GM21786 (cell line): ENCODE results near the gene IL17C.

Experiments used
- ATAC-seq: cut with Tn5 transposase; IDR thresholded peaks from one replicate; pipeline ENCODE4 v1.9.1; 2021; ENCODE audit not compliant: unreplicated experiment

IL17C gene

DNA sequence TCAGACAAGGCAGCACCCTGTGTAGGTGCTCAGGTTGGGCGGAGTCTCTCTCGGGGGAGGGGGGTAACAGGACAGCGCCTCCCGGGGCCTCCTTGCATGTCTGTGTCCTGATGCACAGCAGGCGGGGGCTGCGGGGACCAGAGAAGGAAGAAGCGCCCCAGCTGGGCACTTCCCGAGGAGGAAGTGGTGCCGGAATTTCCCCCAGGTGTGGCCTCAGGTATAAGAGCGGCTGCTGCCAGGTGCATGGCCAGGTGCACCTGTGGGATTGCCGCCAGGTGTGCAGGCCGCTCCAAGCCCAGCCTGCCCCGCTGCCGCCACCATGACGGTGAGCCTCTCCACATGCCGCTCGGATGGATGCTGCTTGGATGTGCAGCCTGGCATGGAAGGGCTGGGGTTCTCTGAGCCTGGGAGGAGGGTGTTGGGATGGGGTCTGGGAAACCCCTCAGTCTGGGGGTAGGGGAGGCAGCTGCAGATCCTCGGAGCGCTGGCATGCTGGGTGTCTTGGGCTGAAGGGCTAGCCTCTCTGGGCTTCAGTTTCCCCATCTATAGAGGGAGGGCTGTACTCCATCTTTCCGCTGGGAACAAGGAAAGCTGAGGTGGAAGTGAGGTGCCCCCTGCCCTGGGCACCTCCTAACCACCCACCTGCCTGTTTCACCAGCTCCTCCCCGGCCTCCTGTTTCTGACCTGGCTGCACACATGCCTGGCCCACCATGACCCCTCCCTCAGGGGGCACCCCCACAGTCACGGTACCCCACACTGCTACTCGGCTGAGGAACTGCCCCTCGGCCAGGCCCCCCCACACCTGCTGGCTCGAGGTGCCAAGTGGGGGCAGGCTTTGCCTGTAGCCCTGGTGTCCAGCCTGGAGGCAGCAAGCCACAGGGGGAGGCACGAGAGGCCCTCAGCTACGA lies at the start of gene IL17C:
Gene IL17C, plus strand, starts transcription at position 250 of the 908 bp plus-strand sequence. Its CDS starts 70 bp downstream, at position 320.
- no peak for ATAC-seq

DNA sequence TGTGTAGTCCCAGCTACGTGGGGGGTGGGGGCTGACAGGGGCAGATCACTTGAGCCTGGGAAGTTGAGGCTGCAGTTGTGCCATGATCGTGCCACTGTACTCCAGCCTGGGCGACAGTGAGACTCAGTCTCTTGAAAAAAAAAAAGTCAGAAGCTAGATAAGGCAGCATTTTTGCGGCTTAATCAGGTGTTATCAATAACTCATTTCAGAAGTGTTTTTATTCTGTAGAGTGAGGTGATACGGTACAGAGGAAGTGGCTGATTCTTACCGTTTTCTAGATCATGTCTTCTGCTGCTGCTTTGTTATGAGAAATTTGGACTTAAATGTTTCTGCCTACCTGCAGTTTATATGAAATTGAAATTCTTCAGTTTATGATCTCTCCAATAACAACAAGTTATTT lies 49.6 kb upstream of the IL17C start:
- ATAC-seq, result no peak

- no peak for ATAC-seq
These were observed 48.9 kb upstream of the IL17C start for GRCh38 chr16:88589441-88589840.

- no peak for ATAC-seq
These were observed 46.8 kb upstream of the IL17C start for GRCh38 chr16:88591577-88592021.

GRCh38 chr16:88593061-88593460 lies 45.3 kb upstream of the IL17C start:
- ATAC-seq, result no peak

- no peak for ATAC-seq
These were observed 44.9 kb upstream of the IL17C start for GRCh38 chr16:88593489-88593888.

- ATAC-seq, result no peak
These were observed 44.5 kb upstream of the IL17C start for GRCh38 chr16:88593910-88594309.

DNA sequence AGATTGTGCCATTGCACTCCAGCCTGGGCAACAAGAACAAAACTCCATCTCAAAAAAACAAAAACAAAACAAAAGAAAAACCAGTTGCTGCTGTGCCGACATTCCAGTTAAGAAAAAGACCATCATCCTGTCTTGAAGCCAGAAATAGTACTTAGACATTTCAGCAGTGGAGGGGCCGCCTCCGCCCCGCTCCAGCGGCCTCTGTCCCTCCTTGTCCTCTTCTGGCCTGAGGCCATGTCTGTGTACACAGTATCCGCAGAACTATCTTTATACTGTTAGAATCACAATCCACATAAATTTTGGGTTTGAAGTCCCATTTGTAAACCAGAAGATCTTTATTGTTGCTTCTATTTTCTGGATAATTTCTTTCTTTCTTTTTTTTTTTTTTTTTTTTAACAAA lies 43.3 kb upstream of the IL17C start:
- no peak for ATAC-seq

DNA sequence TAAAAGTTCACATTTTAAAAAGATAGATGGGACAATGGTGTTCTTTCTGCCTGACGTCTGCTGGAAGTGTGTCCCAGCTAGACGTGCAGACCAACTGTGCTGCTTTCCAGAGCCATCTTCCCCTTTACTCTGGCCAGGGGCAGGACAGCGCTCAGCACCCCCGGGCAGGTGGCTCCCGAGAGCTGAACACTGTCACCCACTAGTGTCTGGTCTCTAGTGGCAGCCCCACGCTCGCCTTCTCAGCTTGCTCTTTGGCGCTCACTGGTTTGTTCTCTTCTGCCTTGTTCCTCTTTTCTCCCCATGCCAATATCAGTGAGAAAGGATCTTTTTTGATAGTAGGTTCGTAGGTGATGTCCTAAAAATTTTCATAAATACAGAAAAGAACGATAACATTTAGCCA lies 42.5 kb upstream of the IL17C start:
- ATAC-seq, result no peak

DNA sequence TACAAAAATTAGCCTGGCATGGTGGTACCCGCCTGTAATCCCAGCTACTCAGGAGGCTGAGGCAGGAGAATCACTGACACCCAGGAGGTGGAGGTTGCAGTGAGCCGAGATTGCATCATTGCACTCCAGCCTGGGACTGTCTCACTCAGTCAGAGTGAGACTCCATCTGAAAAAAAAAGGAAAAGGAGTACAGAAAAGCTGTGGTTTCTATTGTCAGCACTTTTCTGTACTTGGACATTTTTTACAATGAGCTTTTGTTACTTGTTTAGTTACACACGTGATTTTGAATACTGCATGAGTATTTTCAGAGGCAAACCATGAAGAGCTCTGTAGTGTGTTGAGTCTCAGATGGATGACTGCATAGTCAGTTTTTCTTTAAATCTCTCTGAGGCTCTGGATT lies 41.9 kb upstream of the IL17C start:
- ATAC-seq, result no peak

- no peak for ATAC-seq
These were observed 40.4 kb upstream of the IL17C start for GRCh38 chr16:88597856-88598491.

GRCh38 chr16:88599092-88599733 lies 39.2 kb upstream of the IL17C start:
- no peak for ATAC-seq

DNA sequence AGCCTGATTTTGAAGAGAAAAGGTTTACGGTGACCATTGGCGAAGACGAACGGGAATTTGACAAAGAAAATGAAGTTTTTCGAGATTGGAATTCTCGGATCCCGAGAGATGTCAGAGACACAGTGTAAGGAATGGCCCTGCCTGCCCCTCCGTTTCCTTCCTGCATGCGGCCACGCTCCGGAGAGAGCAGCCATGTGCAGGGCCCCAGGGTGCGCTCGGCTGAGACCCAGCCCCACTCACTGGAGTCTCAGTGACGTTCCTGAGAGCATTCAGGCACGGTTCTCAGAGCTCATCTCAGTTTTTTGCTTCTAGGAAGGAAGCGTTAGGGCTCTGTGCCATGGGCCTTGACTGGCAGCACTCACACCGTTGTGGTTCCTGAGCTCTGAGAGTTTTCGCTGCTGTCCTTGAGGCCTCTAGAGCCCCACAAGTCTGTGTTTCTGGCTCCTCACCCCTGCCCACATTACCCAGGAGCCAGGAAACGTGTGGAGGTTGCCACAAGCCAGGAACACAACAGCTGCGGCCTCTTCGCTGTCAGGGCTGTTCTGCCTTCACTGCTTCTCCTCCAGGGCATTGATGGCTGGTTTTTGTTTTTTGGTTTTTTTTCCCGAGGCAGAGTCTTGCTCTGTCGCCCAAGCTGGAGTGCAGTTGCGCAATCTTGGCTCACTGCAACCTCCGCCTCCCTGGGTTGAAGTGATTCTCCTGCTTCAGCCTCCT lies 38.4 kb upstream of the IL17C start:
- ATAC-seq, result no peak

DNA sequence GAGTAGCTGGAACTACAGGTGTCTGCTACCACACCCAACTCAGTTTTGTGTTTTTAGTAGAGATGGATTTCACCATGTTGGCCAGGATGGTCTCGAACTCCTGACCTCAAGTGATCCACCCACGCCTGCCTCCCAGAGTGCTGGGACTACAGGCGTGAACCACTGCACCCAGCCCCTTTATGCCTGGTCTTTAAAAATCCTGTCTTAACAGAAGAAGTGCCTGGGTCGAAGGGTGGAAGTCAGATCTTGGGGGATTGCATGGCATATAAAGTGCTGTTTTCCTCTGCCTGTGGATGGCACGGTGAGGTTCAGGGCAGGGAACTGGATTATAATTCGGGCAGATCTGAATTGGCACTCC lies 37.9 kb upstream of the IL17C start:
- ATAC-seq, result no peak

GRCh38 chr16:88601313-88602036 lies 36.9 kb upstream of the IL17C start:
- ATAC-seq, result no peak

- ATAC-seq, result no peak
These were observed 36.3 kb upstream of the IL17C start for GRCh38 chr16:88602091-88602490.

GRCh38 chr16:88605186-88606147 lies 32.9 kb upstream of the IL17C start:
- no peak for ATAC-seq

DNA sequence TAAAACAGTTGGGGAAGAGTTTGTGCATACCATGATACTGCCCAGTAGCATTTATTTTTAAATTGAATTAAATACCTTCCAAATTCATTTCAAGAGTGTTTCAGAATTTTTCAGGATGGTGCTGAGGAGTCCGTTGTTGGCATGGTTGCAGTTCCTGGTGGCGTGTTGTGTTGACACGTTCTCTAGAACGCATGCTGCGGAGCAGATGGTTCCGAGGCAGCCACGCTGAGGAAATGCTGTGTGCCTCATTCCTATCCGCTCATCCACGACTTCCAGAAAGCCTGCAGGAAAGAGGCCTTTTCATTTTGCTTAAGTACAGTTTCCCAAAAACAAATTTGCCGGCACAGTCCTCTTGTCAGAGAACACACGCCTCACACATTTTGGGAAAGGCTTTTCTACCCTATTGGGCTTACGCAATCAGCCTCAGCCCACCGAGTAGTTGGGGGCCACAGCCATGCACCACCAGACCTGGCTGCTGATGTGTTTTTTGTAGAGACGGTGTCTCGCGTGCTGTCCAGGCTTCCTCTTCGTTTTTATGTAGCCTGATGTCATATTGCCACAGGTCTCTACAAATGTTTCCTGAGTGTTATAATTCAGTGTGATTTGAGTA lies 32.1 kb upstream of the IL17C start:
- no peak for ATAC-seq

DNA sequence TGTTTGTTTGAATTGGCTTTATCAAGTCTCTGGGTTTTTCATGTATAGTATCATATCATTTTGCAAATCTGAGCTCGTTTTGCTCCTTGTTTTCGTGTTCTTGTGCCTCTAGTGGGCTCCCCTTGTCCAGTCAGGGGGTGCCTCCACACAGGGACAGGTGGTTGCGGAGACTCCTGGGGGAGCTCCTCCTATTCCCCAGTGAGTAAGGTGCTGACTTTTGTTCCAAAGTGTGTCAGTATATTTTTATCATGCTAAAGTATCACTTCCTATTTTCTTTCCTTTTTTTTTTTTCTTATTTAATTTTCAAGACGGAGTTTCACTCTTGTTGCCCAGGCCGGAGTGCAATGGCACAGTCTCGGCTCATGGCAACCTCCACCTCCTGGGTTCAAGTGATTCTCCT lies 30.3 kb upstream of the IL17C start:
- no peak for ATAC-seq
